Activated CD4-positive, CD25-positive, alpha-beta regulatory T cell treated with anti-CD3 and anti-CD28 coated beads, Interleukin-2, amount 50 U/mL, for 72 hours (primary cell): ENCODE results near the gene RAB3C.
"Not testable (repeated sequence)": the region's sequence is repeated elsewhere in the genome, so short reads cannot be mapped to it uniquely, and the experiment has no call there.

ENCODE experiments used
- DNase-seq: peaks from one replicate; pipeline ENCODE4 v3.0.0; 2021

The RAB3C gene

GRCh38 chr5:58680503-58680902 lies 97.6 kb downstream of the RAB3C start:
- DNase-seq, result no peak

- DNase-seq, result no peak
These were observed 99.1 kb downstream of the RAB3C start for GRCh38 chr5:58681943-58682342.

- DNase-seq, result no peak
These were observed 100.7 kb downstream of the RAB3C start for GRCh38 chr5:58683567-58683966.

- DNase-seq, result no peak
These were observed 104.2 kb downstream of the RAB3C start for GRCh38 chr5:58687079-58687478.

GRCh38 chr5:58687595-58687994 lies 104.7 kb downstream of the RAB3C start:
- DNase-seq, result no peak

GRCh38 chr5:58699088-58699761 lies 116.3 kb downstream of the RAB3C start:
- not testable (repeated sequence) for DNase-seq

GRCh38 chr5:58699762-58700118 lies 116.9 kb downstream of the RAB3C start:
- no peak for DNase-seq

- DNase-seq, result no peak
These were observed 121.2 kb downstream of the RAB3C start for GRCh38 chr5:58703925-58704555.

- no peak for DNase-seq
These were observed 123.9 kb downstream of the RAB3C start for GRCh38 chr5:58706736-58707135.

- DNase-seq, result no peak
These were observed 125.6 kb downstream of the RAB3C start for GRCh38 chr5:58708456-58708855.

- DNase-seq, result not testable (repeated sequence)
These were observed 127.5 kb downstream of the RAB3C start for GRCh38 chr5:58710425-58710824.

GRCh38 chr5:58710871-58711270 lies 128.0 kb downstream of the RAB3C start:
- DNase-seq, result no peak

- no peak for DNase-seq
These were observed 129.1 kb downstream of the RAB3C start for GRCh38 chr5:58711965-58712364.

GRCh38 chr5:58714046-58714445 lies 131.2 kb downstream of the RAB3C start:
- no peak for DNase-seq

GRCh38 chr5:58715997-58716656 lies 133.3 kb downstream of the RAB3C start:
- no peak for DNase-seq

- no peak for DNase-seq
These were observed 133.8 kb downstream of the RAB3C start for GRCh38 chr5:58716713-58717112.

- DNase-seq, result no peak
These were observed 134.6 kb downstream of the RAB3C start for GRCh38 chr5:58717303-58718007.

GRCh38 chr5:58718269-58718978 lies 135.5 kb downstream of the RAB3C start:
- no peak for DNase-seq

- DNase-seq, result no peak
These were observed 139.3 kb downstream of the RAB3C start for GRCh38 chr5:58722160-58722559.

GRCh38 chr5:58724992-58725391 lies 142.1 kb downstream of the RAB3C start:
- DNase-seq, result no peak

- DNase-seq, result no peak
These were observed 148.8 kb downstream of the RAB3C start for GRCh38 chr5:58731641-58732040.

GRCh38 chr5:58735637-58736036 lies 152.8 kb downstream of the RAB3C start:
- DNase-seq, result no peak

GRCh38 chr5:58736214-58736613 lies 153.3 kb downstream of the RAB3C start:
- DNase-seq, result no peak
